ENCODE results near the gene MRPL46.
"Not testable (repeated sequence)": the region's sequence is repeated elsewhere in the genome, so short reads cannot be mapped to it uniquely, and the experiment has no call there.

MRPL46 gene

GRCh38 chr15:88441076-88441730, 26.0 kb downstream of the MRPL46 start:
- no peak for DNase-seq

- peak; percentile 72 for DNase-seq
These were observed 27.2 kb downstream of the MRPL46 start for GRCh38 chr15:88440021-88440420.

DNA sequence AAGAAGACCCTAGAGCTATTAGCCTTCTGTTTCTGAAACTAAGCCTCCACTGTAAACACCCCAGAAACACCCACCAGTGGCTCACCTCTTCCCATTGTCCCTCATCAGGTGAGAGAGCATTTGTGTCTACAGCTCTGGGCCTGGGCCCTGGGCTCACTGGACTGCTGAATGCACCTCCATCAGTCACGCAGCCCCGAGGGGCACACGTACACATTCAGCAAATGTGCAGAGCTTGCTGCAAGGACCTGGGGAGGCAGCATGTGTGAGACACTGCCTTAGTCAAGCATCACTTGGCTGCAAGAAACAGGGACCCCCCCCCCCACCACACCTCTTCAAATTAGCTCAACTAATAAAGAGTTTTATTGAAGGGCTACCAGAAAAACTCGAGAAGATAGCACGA, 29.0 kb downstream of the MRPL46 start:
- DNase-seq: no peak

GRCh38 chr15:88434106-88434505, 33.1 kb downstream of the MRPL46 start:
- not testable (repeated sequence) for DNase-seq

DNA sequence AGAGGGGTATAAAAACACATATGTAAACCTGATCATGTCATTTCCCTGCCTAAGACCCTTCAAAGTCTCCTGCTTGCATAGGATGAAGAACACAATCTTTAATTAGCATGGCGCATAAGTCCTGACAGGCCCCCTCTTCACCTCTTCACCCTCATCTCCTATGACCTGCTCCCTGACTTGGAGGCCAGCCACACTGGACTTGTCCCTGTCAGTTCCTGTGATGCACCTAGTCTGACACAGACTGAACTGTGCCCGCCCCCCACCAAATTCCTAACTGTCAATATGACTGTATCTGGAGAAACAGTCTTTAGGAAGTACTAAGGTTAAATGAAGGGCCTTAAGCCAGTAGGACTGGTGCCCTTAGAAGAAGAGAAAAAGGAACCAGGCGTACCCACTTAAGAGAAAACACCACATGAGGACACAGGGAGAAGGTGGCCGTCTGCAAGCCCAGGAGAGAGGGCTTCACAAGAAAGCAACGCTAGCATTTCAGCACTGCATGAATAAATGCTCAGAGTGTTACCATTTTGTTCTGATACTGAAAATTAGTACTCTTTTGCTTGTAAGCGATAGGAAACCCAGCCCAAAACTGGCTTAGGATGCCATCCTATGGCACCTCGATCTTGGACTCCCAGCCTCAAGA, 34.0 kb downstream of the MRPL46 start:
- DNase-seq: no peak

DNA sequence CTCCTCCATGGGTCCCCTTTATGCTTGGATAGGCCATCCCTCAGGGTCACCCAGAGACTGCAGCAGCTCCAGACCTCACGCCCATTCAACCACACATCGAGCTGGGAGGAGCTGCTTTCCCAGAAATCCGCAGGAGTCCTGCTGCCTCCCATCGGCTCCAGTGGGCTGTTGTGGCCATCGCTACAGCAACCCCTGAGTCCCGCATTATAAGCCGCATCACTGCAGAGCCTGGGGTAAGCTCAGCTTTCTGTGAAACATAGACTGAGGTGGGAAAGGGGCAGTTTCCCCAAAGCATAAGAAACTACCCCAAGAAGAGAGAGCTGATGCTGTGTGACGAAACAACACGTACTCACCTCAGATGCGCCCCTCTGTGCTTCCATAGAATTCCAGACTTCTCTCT, 35.7 kb downstream of the MRPL46 start:
- no peak for DNase-seq

- DNase-seq: no peak
These were observed 37.1 kb downstream of the MRPL46 start for GRCh38 chr15:88430051-88430450.

DNA sequence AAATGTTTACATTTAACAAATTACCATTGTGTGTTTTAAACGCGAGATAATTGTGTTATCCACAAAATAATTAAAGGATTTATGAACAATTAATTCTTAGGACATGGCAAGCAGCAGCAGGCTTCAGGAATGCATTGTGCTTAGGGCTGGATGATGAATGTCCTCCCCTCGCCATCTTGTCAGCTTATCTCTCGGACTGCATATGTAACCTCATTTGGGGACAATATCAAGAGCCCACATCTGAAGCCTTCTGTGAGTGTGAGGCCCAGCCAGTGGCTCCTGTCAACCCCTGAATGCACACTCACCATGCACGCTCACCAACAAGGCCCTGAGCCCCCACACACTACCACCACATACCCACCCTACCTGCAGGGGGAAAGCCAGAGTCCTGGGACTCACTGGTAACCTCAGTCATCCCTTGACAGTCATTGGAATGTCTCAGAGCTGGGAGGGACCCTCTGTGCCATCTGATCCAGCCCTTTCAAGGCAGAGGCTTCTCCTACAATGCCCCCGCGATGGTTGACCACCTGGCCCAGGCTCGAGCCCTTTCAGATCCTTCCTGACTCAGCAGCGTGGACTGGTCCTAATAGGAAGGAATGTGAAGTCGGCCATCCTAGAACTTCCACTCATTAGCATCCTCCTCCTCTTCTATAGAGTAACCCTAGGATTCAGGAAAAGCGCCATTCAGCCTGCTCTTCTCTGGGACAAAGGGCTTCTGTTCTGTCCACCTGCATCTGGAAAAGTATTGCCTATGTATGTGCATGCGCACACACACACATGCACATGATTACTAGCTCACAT, 38.2 kb downstream of the MRPL46 start:
- no peak for DNase-seq

DNA sequence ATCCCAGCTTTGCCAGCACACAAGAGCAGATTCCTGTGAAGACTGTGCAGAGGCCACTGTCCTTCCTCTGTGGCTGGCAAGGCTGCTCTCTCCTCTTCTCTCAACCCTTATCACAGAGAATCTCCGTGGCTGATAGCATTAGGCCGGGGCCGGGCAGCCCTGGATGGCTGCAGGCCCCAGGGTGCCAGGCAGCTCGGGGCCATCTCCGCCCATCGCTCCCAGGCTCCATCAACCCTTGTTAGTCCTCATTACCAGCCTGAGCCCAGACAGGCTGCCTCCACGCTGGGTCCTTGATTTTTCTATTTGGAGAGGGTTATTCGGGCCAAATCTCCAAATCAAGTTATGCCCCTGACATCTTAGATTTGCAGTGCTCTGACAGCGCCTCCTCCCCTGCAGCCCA, 39.1 kb downstream of the MRPL46 start:
- no peak for DNase-seq

GRCh38 chr15:88426304-88426703, 40.9 kb downstream of the MRPL46 start:
- DNase-seq: no peak

DNA sequence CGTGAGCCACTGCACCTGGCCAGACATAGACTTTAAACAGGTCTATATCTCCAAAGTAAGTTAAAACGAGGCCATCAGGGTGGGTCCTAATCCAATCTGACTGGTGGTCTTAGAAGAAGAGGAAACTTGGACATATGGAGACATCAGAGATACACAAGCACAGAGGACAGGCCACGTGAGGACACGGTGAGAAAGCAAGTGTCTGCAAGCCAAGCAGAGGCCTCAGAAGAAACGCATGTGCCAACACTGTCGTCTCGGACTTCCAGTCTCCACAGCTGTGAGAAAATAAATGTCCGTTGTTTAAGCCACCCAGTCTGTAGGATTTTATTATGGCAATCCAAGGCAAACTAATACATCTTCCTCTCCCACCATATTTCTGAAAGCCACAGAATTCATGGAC, 43.9 kb downstream of the MRPL46 start:
- no peak for DNase-seq

GRCh38 chr15:88419830-88420229, 47.4 kb downstream of the MRPL46 start:
- DNase-seq: peak; percentile 21
